HG03280 (cell line): ENCODE results near the gene TNFAIP8L2.

Source experiments
- ATAC-seq: cut with Tn5 transposase; IDR thresholded peaks from one replicate; pipeline ENCODE4 v1.9.1; 2021; ENCODE audit warnings: mild to moderate bottlenecking, moderate library complexity; ENCODE audit not compliant: unreplicated experiment

TNFAIP8L2 gene

GRCh38 chr1:151156515-151156819, at the start of gene TNFAIP8L2:
TNFAIP8L2 (plus strand) TSS chr1:151156649; CDS start chr1:151158698, 2,049 bp downstream.
- ATAC-seq = peak; percentile 71

GRCh38 chr1:151106894-151107293, 49.6 kb upstream of the TNFAIP8L2 start:
- no peak for ATAC-seq

- no peak for ATAC-seq
Measured at GRCh38 chr1:151108331-151108730, 48.1 kb upstream of the TNFAIP8L2 start.

GRCh38 chr1:151113877-151114276, 42.6 kb upstream of the TNFAIP8L2 start:
- ATAC-seq = no peak

- ATAC-seq = no peak
Measured at GRCh38 chr1:151124763-151125403, 31.6 kb upstream of the TNFAIP8L2 start.

- no peak for ATAC-seq
Measured at GRCh38 chr1:151128800-151129199, 27.6 kb upstream of the TNFAIP8L2 start.

- peak; percentile 79 for ATAC-seq
Measured at GRCh38 chr1:151130987-151131586, 25.4 kb upstream of the TNFAIP8L2 start.

GRCh38 chr1:151131701-151132334, 24.6 kb upstream of the TNFAIP8L2 start:
- ATAC-seq = no peak

GRCh38 chr1:151132335-151133017, 24.0 kb upstream of the TNFAIP8L2 start:
- ATAC-seq = no peak

GRCh38 chr1:151133018-151133806, 23.2 kb upstream of the TNFAIP8L2 start:
- ATAC-seq = no peak

GRCh38 chr1:151134396-151134795, 22.1 kb upstream of the TNFAIP8L2 start:
- no peak for ATAC-seq

- no peak for ATAC-seq
Measured at GRCh38 chr1:151134991-151135390, 21.5 kb upstream of the TNFAIP8L2 start.

- no peak for ATAC-seq
Measured at GRCh38 chr1:151135433-151136385, 20.7 kb upstream of the TNFAIP8L2 start.

- ATAC-seq = no peak
Measured at GRCh38 chr1:151137789-151138188, 18.7 kb upstream of the TNFAIP8L2 start.

GRCh38 chr1:151142411-151143056, 13.9 kb upstream of the TNFAIP8L2 start:
- no peak for ATAC-seq

- ATAC-seq = no peak
Measured at GRCh38 chr1:151143057-151143435, 13.4 kb upstream of the TNFAIP8L2 start.

- no peak for ATAC-seq
Measured at GRCh38 chr1:151143986-151144385, 12.5 kb upstream of the TNFAIP8L2 start.

- ATAC-seq = no peak
Measured at GRCh38 chr1:151144474-151145303, 11.8 kb upstream of the TNFAIP8L2 start.
